K562 (cell line): ENCODE data around the gene CSF1. TPM values are rescaled to one million over a fixed set of nuclear protein-coding genes. Genes with fewer than 3 reads are reported as not detected.
A peak's percentile ranks its signal among the peaks of the same experiment; 100 is the strongest.

Source experiments
- BRD4 ChIP-seq: fragments of 200-600 bp; sonication (generic); IDR thresholded peaks from 2 replicates; pipeline ENCODE4 v1.6.1; 2017; ENCODE audit warnings: inconsistent platforms
- ETV1 ChIP-seq: fragments of 450-650 bp; conservative IDR thresholded peaks from 2 replicates; pipeline ENCODE4 v1.6.1; 2016; ENCODE audit warnings: missing genetic modification characterization, control low read depth, low read depth, missing compliant biosample characterization
- MTA2 ChIP-seq: fragments of 450-650 bp; IDR thresholded peaks from 2 replicates; pipeline ENCODE4 v1.6.1; 2016; ENCODE audit warnings: low read depth
- MTF1 ChIP-seq: fragments of 250-450 bp; sonication (Bioruptor Pico); IDR thresholded peaks from 2 replicates; pipeline ENCODE4 v1.9.0; 2021; ENCODE audit warnings: moderate library complexity, mild to moderate bottlenecking, inconsistent platforms, borderline replicate concordance
- RAD21 ChIP-seq, 2 experiments: fragments of 250-450 bp in 1 of 2; fragments of 450-650 bp in 1 of 2; sonication (Bioruptor Pico) in 1 of 2; formaldehyde crosslinking in 1 of 2; IDR thresholded peaks in 1 of 2; conservative IDR thresholded peaks in 1 of 2; 2 replicates each; pipeline versions ENCODE4 v1.4.0 to v1.8.0; 2020 to 2022; ENCODE audit warnings: mild to moderate bottlenecking in 2 of 2, moderate library complexity in 1 of 2
- RBM22 ChIP-seq: fragments of 200-400 bp; formaldehyde crosslinking; IDR thresholded peaks from 2 replicates; pipeline ENCODE4 v1.6.1; 2018; ENCODE audit warnings: low read length, low read depth; ENCODE audit not compliant: poor library complexity, severe bottlenecking
- RBM39 ChIP-seq: fragments of 200-400 bp; formaldehyde crosslinking; optimal IDR thresholded peaks from 2 replicates; pipeline ENCODE3; 2018; ENCODE audit warnings: low read depth, low read length
- SNRNP70 ChIP-seq: fragments of 200-400 bp; formaldehyde crosslinking; optimal IDR thresholded peaks from 2 replicates; pipeline ENCODE3; 2017; ENCODE audit warnings: low read depth, low read length
- TAF7 ChIP-seq: fragments of 450-650 bp; IDR thresholded peaks from 2 replicates; pipeline ENCODE4 v1.6.1; 2016; ENCODE audit warnings: missing genetic modification characterization, missing compliant biosample characterization
- ZC3H4 ChIP-seq: sonication (generic); formaldehyde crosslinking; IDR thresholded peaks from 2 replicates; pipeline ENCODE4 v1.9.0; 2021; ENCODE audit warnings: missing genetic modification reagents, borderline replicate concordance
- ZFP30 ChIP-seq: fragments of 250-450 bp; sonication (Bioruptor Pico); IDR thresholded peaks from 2 replicates; pipeline ENCODE4 v1.8.0; 2022; ENCODE audit warnings: moderate library complexity, mild to moderate bottlenecking, inconsistent platforms, borderline replicate concordance
- ZNF280A ChIP-seq: fragments of 450-650 bp; IDR thresholded peaks from 2 replicates; pipeline ENCODE4 v1.6.1; 2018; ENCODE audit warnings: mild to moderate bottlenecking, low read depth; ENCODE audit not compliant: partially characterized antibody
- ZNF282 ChIP-seq: sonication (generic); formaldehyde crosslinking; IDR thresholded peaks from 2 replicates; pipeline ENCODE4 v1.8.1; 2023; ENCODE audit warnings: missing genetic modification reagents
- polyA plus RNA-seq, 8 experiments: library from polyadenylated mRNA; depleted of rRNA in 4 of 8; stranded (reverse) in 5 of 8; unstranded in 3 of 8; fragments of >200 nt; fragmentation: Nextera tagmentation in 2 of 8; fragmentation: Illumina TruSeq in 1 of 8; extraction: Ambion mirVana in 2 of 8; extraction: Trizol in 1 of 8; gene quantifications; 2 replicates each; pipeline versions ENCODE4 v1.2.1 to v1.2.3, GENCODE V29; 2011 to 2014; ENCODE audit warnings: inconsistent platforms in 1 of 8, missing spikeins in 1 of 8
- total RNA-seq, 7 experiments: library from RNA; depleted of rRNA in 6 of 7; stranded (reverse); fragments of >200 nt in 6 of 7; fragmentation: Illumina TruSeq in 2 of 7; extraction: Trizol in 2 of 7; gene quantifications; 2 replicates each; pipeline versions ENCODE4 v1.2.1 to v1.2.3, GENCODE V29; 2011 to 2021; ENCODE audit warnings: low replicate concordance in 1 of 7
- TF ChIP-seq, protein P1 (sequence below): fragments of 250-450 bp; sonication (Bioruptor Pico); IDR thresholded peaks from 2 replicates; pipeline ENCODE4 v1.5.0; 2021
- TF ChIP-seq, protein P2 (sequence below), 2 experiments: fragments of 450-650 bp in 1 of 2; sonication (generic) in 1 of 2; formaldehyde crosslinking in 1 of 2; IDR thresholded peaks; 2 replicates each; pipeline versions ENCODE4 v1.7.1 to v1.9.0; 2016 to 2022; ENCODE audit warnings: inconsistent platforms in 1 of 2, mild to moderate bottlenecking in 1 of 2, missing genetic modification reagents in 1 of 2

CSF1 gene
- total and polyA plus RNA-seq, 9 of the 15 experiments (the other 6 are each of a cell fraction or from before 2014, with no cell fraction given) = 0.18 to 11.8 (median 2.8) TPM

GRCh38 chr1:109910123-109910962 lies at the start of gene CSF1 (continued):
- TF ChIP-seq, protein P1, sequence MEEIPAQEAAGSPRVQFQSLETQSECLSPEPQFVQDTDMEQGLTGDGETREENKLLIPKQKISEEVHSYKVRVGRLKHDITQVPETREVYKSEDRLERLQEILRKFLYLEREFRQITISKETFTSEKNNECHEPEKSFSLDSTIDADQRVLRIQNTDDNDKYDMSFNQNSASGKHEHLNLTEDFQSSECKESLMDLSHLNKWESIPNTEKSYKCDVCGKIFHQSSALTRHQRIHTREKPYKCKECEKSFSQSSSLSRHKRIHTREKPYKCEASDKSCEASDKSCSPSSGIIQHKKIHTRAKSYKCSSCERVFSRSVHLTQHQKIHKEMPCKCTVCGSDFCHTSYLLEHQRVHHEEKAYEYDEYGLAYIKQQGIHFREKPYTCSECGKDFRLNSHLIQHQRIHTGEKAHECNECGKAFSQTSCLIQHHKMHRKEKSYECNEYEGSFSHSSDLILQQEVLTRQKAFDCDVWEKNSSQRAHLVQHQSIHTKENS (CRISPR knock-in tag) = no peak
- TF ChIP-seq ETV1 (tag) = 0 out of 2 replicates have a peak, but pooled peaks have one; percentile 5
- TF ChIP-seq, protein P2, sequence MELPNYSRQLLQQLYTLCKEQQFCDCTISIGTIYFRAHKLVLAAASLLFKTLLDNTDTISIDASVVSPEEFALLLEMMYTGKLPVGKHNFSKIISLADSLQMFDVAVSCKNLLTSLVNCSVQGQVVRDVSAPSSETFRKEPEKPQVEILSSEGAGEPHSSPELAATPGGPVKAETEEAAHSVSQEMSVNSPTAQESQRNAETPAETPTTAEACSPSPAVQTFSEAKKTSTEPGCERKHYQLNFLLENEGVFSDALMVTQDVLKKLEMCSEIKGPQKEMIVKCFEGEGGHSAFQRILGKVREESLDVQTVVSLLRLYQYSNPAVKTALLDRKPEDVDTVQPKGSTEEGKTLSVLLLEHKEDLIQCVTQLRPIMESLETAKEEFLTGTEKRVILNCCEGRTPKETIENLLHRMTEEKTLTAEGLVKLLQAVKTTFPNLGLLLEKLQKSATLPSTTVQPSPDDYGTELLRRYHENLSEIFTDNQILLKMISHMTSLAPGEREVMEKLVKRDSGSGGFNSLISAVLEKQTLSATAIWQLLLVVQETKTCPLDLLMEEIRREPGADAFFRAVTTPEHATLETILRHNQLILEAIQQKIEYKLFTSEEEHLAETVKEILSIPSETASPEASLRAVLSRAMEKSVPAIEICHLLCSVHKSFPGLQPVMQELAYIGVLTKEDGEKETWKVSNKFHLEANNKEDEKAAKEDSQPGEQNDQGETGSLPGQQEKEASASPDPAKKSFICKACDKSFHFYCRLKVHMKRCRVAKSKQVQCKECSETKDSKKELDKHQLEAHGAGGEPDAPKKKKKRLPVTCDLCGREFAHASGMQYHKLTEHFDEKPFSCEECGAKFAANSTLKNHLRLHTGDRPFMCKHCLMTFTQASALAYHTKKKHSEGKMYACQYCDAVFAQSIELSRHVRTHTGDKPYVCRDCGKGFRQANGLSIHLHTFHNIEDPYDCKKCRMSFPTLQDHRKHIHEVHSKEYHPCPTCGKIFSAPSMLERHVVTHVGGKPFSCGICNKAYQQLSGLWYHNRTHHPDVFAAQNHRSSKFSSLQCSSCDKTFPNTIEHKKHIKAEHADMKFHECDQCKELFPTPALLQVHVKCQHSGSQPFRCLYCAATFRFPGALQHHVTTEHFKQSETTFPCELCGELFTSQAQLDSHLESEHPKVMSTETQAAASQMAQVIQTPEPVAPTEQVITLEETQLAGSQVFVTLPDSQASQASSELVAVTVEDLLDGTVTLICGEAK (IDR thresholded peaks at IDR 0.05) = peak; percentile 66
- TF ChIP-seq, protein P2 (CRISPR knock-in tag; IDR thresholded peaks at IDR 0.05) = no peak
- TF ChIP-seq RBM22 = no peak
- TF ChIP-seq BRD4 = no peak
- TF ChIP-seq ZNF282 (CRISPR knock-in tag) = no peak
- peak; percentile 74 for TF ChIP-seq RBM39
- TF ChIP-seq MTF1 (CRISPR knock-in tag) = no peak
- no peak; a peak in 1 of 4 replicates for TF ChIP-seq RAD21 (CRISPR knock-in tag; conservative IDR thresholded peaks at IDR 0.05 in 1 of 2, IDR thresholded peaks at IDR 0.05 in 1 of 2)
- peak; percentile 81 for TF ChIP-seq TAF7 (tag)
- peak; percentile 8; the same call in 1 of the 2 replicates for TF ChIP-seq MTA2
- no peak for TF ChIP-seq ZC3H4 (CRISPR knock-in tag)
- no peak for TF ChIP-seq ZNF280A
- no peak for TF ChIP-seq ZFP30 (CRISPR knock-in tag)
- no peak for TF ChIP-seq SNRNP70
